DND-41 (cell line): ENCODE measurements around the gene MAML3.

ENCODE experiments used
- EZH2 ChIP-seq: IDR thresholded peaks from 3 replicates; pipeline ENCODE4 v1.6.1; 2012; ENCODE audit warnings: borderline replicate concordance, low read depth, mild to moderate bottlenecking, moderate library complexity, low read length, inconsistent platforms; ENCODE audit not compliant: severe bottlenecking
- TF ChIP-seq, protein P1 (sequence below): IDR thresholded peaks from 2 replicates; pipeline ENCODE4 v1.5.1; 2012; ENCODE audit warnings: borderline replicate concordance, low read length, moderate library complexity, mild to moderate bottlenecking; ENCODE audit not compliant: poor library complexity, severe bottlenecking; ENCODE audit errors: extremely low read depth

- TF ChIP-seq, protein P1, sequence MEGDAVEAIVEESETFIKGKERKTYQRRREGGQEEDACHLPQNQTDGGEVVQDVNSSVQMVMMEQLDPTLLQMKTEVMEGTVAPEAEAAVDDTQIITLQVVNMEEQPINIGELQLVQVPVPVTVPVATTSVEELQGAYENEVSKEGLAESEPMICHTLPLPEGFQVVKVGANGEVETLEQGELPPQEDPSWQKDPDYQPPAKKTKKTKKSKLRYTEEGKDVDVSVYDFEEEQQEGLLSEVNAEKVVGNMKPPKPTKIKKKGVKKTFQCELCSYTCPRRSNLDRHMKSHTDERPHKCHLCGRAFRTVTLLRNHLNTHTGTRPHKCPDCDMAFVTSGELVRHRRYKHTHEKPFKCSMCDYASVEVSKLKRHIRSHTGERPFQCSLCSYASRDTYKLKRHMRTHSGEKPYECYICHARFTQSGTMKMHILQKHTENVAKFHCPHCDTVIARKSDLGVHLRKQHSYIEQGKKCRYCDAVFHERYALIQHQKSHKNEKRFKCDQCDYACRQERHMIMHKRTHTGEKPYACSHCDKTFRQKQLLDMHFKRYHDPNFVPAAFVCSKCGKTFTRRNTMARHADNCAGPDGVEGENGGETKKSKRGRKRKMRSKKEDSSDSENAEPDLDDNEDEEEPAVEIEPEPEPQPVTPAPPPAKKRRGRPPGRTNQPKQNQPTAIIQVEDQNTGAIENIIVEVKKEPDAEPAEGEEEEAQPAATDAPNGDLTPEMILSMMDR = no peak
- TF ChIP-seq EZH2 = no peak
Observed at GRCh38 chr4:139807483-139807882, 346.5 kb downstream of the MAML3 start.
